Measurements from ENCODE around the gene IFIT3.

Gene IFIT3

GRCh38 chr10:89327803-89328441 is at the start of gene IFIT3:
TSS of gene IFIT3 (plus strand) at chr10:89327997. CDS start at chr10:89328074, 77 bp downstream.
- TF ChIP-seq CTCF (IDR thresholded peaks at IDR 0.05) = no peak
- H3K27ac ChIP-seq = peak within 1 kb of the TSS; percentile 84
- H3K4me1 ChIP-seq = peaks cover 13% of the 10 kb centered on the region
- peak within 1 kb of the TSS; percentile 70 for H3K4me3 ChIP-seq (ENCODE audit: low read depth, low read length)
- no peaks in the 10 kb centered on the region for H3K36me3 ChIP-seq (ENCODE audit: control insufficient read depth, insufficient read depth, low read length)
- no peaks in the 10 kb centered on the region for H3K27me3 ChIP-seq (ENCODE audit: control insufficient read depth, insufficient read depth, low read length)
- H2AFZ ChIP-seq = peak within 1 kb of the TSS; percentile 89
- H3K9me3 ChIP-seq (ENCODE audit: control insufficient read depth, low read length) = no peaks in the 10 kb centered on the region
- H3K79me2 ChIP-seq = no peaks in the 10 kb centered on the region
- peak within 1 kb of the TSS; percentile 83 for H3K4me2 ChIP-seq (ENCODE audit: low read length)
- no peak within 1 kb of the TSS for H3K9ac ChIP-seq

- H2AFZ ChIP-seq = peak overlapping the region; percentile 40
- no peaks in the 10 kb centered on the region for H3K9me3 ChIP-seq (ENCODE audit: control insufficient read depth, low read length)
- H3K9ac ChIP-seq = no peak overlapping the region
- no peaks in the 10 kb centered on the region for H3K36me3 ChIP-seq (ENCODE audit: control insufficient read depth, insufficient read depth, low read length)
- H3K4me3 ChIP-seq (ENCODE audit: low read depth, low read length) = no peak overlapping the region
- no peak for TF ChIP-seq CTCF (IDR thresholded peaks at IDR 0.05)
- H3K4me2 ChIP-seq (ENCODE audit: low read length) = no peak overlapping the region
- peak overlapping the region; percentile 46 for H3K27ac ChIP-seq
- no peaks in the 10 kb centered on the region for H3K27me3 ChIP-seq (ENCODE audit: control insufficient read depth, insufficient read depth, low read length)
- no peaks in the 10 kb centered on the region for H3K79me2 ChIP-seq
- peaks cover 18% of the 10 kb centered on the region for H3K4me1 ChIP-seq
Measured at GRCh38 chr10:89278034-89278535, 49.7 kb upstream of the IFIT3 start.

- Histone ChIP-seq H3K9ac (no peak overlapping the region), H3K4me3 (ENCODE audit: low read depth, low read length) (no peak overlapping the region), H2AFZ (no peak overlapping the region), H3K4me2 (ENCODE audit: low read length) (no peak overlapping the region), H3K36me3 (ENCODE audit: control insufficient read depth, insufficient read depth, low read length) (no peaks in the 10 kb centered on the region), H3K79me2 (no peaks in the 10 kb centered on the region), H3K4me1 (peaks cover 23% of the 10 kb centered on the region), H3K9me3 (ENCODE audit: control insufficient read depth, low read length) (no peaks in the 10 kb centered on the region), H3K27ac (no peak overlapping the region), H3K27me3 (ENCODE audit: control insufficient read depth, insufficient read depth, low read length) (no peaks in the 10 kb centered on the region)
- TF ChIP-seq CTCF (IDR thresholded peaks at IDR 0.05) = no peak
Measured at GRCh38 chr10:89278900-89279392, 48.9 kb upstream of the IFIT3 start.

- no peak for TF ChIP-seq CTCF (IDR thresholded peaks at IDR 0.05)
- no peaks in the 10 kb centered on the region for H3K79me2 ChIP-seq
- H3K27ac ChIP-seq = no peak overlapping the region
- no peaks in the 10 kb centered on the region for H3K27me3 ChIP-seq (ENCODE audit: control insufficient read depth, insufficient read depth, low read length)
- H3K9ac ChIP-seq = no peak overlapping the region
- H2AFZ ChIP-seq = no peak overlapping the region
- H3K4me3 ChIP-seq (ENCODE audit: low read depth, low read length) = no peak overlapping the region
- H3K4me2 ChIP-seq (ENCODE audit: low read length) = no peak overlapping the region
- H3K36me3 ChIP-seq (ENCODE audit: control insufficient read depth, insufficient read depth, low read length) = no peaks in the 10 kb centered on the region
- peaks cover 25% of the 10 kb centered on the region for H3K4me1 ChIP-seq
- H3K9me3 ChIP-seq (ENCODE audit: control insufficient read depth, low read length) = no peaks in the 10 kb centered on the region
Measured at GRCh38 chr10:89279421-89279869, 48.4 kb upstream of the IFIT3 start.

GRCh38 chr10:89280508-89280907 is 47.3 kb upstream of the IFIT3 start:
- no peak overlapping the region for H3K9ac ChIP-seq
- no peak overlapping the region for H2AFZ ChIP-seq
- no peak for TF ChIP-seq CTCF (IDR thresholded peaks at IDR 0.05)
- no peaks in the 10 kb centered on the region for H3K27me3 ChIP-seq (ENCODE audit: control insufficient read depth, insufficient read depth, low read length)
- no peak overlapping the region for H3K4me3 ChIP-seq (ENCODE audit: low read depth, low read length)
- no peak overlapping the region for H3K4me2 ChIP-seq (ENCODE audit: low read length)
- H3K79me2 ChIP-seq = no peaks in the 10 kb centered on the region
- no peaks in the 10 kb centered on the region for H3K9me3 ChIP-seq (ENCODE audit: control insufficient read depth, low read length)
- H3K27ac ChIP-seq = no peak overlapping the region
- peaks cover 18% of the 10 kb centered on the region for H3K4me1 ChIP-seq
- no peaks in the 10 kb centered on the region for H3K36me3 ChIP-seq (ENCODE audit: control insufficient read depth, insufficient read depth, low read length)
